Neuronal stem cell (in vitro differentiated cells): Measurements from ENCODE around the gene BAZ2B.
"Not testable (repeated sequence)": the region's sequence is repeated elsewhere in the genome, so short reads cannot be mapped to it uniquely, and the experiment has no call there.

Experiments used
- DNase-seq: peaks from one replicate; pipeline ENCODE4 v3.0.0-alpha.2; 2013; ENCODE audit warnings: low spot score
- H2AFZ ChIP-seq: one replicate; pipeline ENCODE4 v1.6.1; 2013; ENCODE audit warnings: mild to moderate bottlenecking, low read length, inconsistent platforms
- H2AK5ac ChIP-seq: 2 replicates; pipeline ENCODE4 v1.6.1; 2013; ENCODE audit warnings: low read depth, mild to moderate bottlenecking, inconsistent platforms, low read length, moderate library complexity, mixed read lengths
- H2BK120ac ChIP-seq: 2 replicates; pipeline ENCODE4 v1.6.1; 2013; ENCODE audit warnings: low read depth, mild to moderate bottlenecking, inconsistent platforms, low read length, moderate library complexity, mixed read lengths
- H2BK12ac ChIP-seq: one replicate; pipeline ENCODE4 v1.6.1; 2013; ENCODE audit warnings: low read length, inconsistent platforms
- H2BK15ac ChIP-seq: 2 replicates; pipeline ENCODE4 v1.6.1; 2013; ENCODE audit warnings: mild to moderate bottlenecking, low read length, inconsistent platforms, mixed read lengths
- H2BK5ac ChIP-seq: one replicate; pipeline ENCODE4 v1.6.1; 2013; ENCODE audit warnings: inconsistent platforms, mild to moderate bottlenecking, low read length, moderate library complexity
- H3K14ac ChIP-seq: one replicate; pipeline ENCODE4 v1.6.1; 2013; ENCODE audit warnings: low read length, inconsistent platforms
- H3K18ac ChIP-seq: 2 replicates; pipeline ENCODE4 v1.6.1; 2013; ENCODE audit warnings: low read length, inconsistent platforms
- H3K23ac ChIP-seq: 2 replicates; pipeline ENCODE4 v1.6.1; 2013; ENCODE audit warnings: low read depth, mild to moderate bottlenecking, mixed read lengths, low read length, inconsistent platforms; ENCODE audit not compliant: poor library complexity
- H3K27ac ChIP-seq: replicated peaks from 3 replicates; pipeline ENCODE4 v1.5.1; 2013; ENCODE audit warnings: low read length, inconsistent platforms
- H3K27me3 ChIP-seq, 3 experiments: 2 replicates each; pipeline ENCODE4 v1.6.1; 2013; ENCODE audit warnings: low read length in 3 of 3, mild to moderate bottlenecking in 2 of 3, inconsistent platforms in 1 of 3, low read depth in 1 of 3, mixed read lengths in 1 of 3, moderate library complexity in 1 of 3; ENCODE audit not compliant: control insufficient read depth in 3 of 3, insufficient read depth in 3 of 3
- H3K36me3 ChIP-seq, 2 donors: replicated peaks in 1 of 2; 2 replicates each; pipeline ENCODE4 v1.6.1; 2013; ENCODE audit warnings: low read length in 2 of 2; ENCODE audit not compliant: control insufficient read depth in 2 of 2, insufficient read depth in 2 of 2
- H3K4ac ChIP-seq: 2 replicates; pipeline ENCODE4 v1.6.1; 2013; ENCODE audit warnings: inconsistent platforms, mild to moderate bottlenecking, low read length, moderate library complexity
- H3K4me1 ChIP-seq, 2 donors: 1 replicate in 1 of 2; 2 replicates in 1 of 2; pipeline ENCODE4 v1.6.1; 2013; ENCODE audit warnings: low read length in 2 of 2, low read depth in 1 of 2; ENCODE audit not compliant: control insufficient read depth in 2 of 2, insufficient read depth in 1 of 2
- H3K4me2 ChIP-seq: one replicate; pipeline ENCODE4 v1.6.1; 2013; ENCODE audit warnings: mild to moderate bottlenecking, low read length, inconsistent platforms; ENCODE audit not compliant: insufficient read depth, poor library complexity, severe bottlenecking
- H3K4me3 ChIP-seq, 2 donors: 2 replicates each; pipeline ENCODE4 v1.5.1; 2013; ENCODE audit warnings: low read length in 2 of 2, mild to moderate bottlenecking in 2 of 2, inconsistent platforms in 1 of 2, moderate library complexity in 1 of 2
- H3K79me1 ChIP-seq: one replicate; pipeline ENCODE4 v1.6.1; 2013; ENCODE audit warnings: low read depth, mild to moderate bottlenecking, inconsistent platforms, low read length, moderate library complexity
- H3K9ac ChIP-seq: one replicate; pipeline ENCODE4 v1.6.1; 2013; ENCODE audit warnings: mild to moderate bottlenecking, low read depth, low read length, inconsistent platforms; ENCODE audit not compliant: poor library complexity
- H3K9me3 ChIP-seq, 2 donors: replicated peaks in 1 of 2; 2 replicates each; pipeline versions ENCODE3 to v1.6.1; 2013; ENCODE audit warnings: low read length in 2 of 2, mild to moderate bottlenecking in 2 of 2, inconsistent platforms in 1 of 2, low read depth in 1 of 2, mixed read lengths in 1 of 2, moderate library complexity in 1 of 2; ENCODE audit not compliant: control insufficient read depth in 2 of 2, insufficient read depth in 1 of 2
- H4K8ac ChIP-seq: one replicate; pipeline ENCODE4 v1.6.1; 2013; ENCODE audit warnings: low read depth, mild to moderate bottlenecking, inconsistent platforms, low read length, moderate library complexity
- H4K91ac ChIP-seq: one replicate; pipeline ENCODE4 v1.6.1; 2013; ENCODE audit warnings: low read length, low read depth, mild to moderate bottlenecking, inconsistent platforms; ENCODE audit not compliant: poor library complexity
- WGBS, 2 donors: extraction: QIAGEN DNeasy Blood & Tissue Kit; methylation state at CpG; one replicate each; pipeline ENCODE4 v1.1.7; 2013; ENCODE audit warnings: missing lambda C conversion rate in 2 of 2, mixed read lengths in 1 of 2; ENCODE audit not compliant: insufficient read length in 2 of 2, insufficient replicate concordance in 1 of 2; ENCODE audit errors: extremely low coverage in 2 of 2; 5-methylcytosine and 5-hydroxymethylcytosine counted together

The BAZ2B gene

GRCh38 chr2:159361603-159362002, 254.7 kb downstream of the BAZ2B start:
- not testable (repeated sequence) for H2BK5ac ChIP-seq, H3K9ac ChIP-seq, H3K14ac ChIP-seq, H4K8ac ChIP-seq, H2AFZ ChIP-seq, H3K4me1 ChIP-seq, H2BK12ac ChIP-seq, H3K27ac ChIP-seq, H3K18ac ChIP-seq, H3K27me3 ChIP-seq, H3K4ac ChIP-seq, H3K23ac ChIP-seq, H2BK120ac ChIP-seq, H2AK5ac ChIP-seq, H3K9me3 ChIP-seq, H3K79me1 ChIP-seq, DNase-seq, H4K91ac ChIP-seq, H3K4me3 ChIP-seq, H2BK15ac ChIP-seq, H3K4me2 ChIP-seq
- H3K36me3 ChIP-seq: peaks cover 19 to 56% of the 10 kb centered on the region in 2 donors
- WGBS, 2 donors: no CpG with 5 or more reads among the region's 3 CpGs

GRCh38 chr2:159356053-159356554, 260.2 kb downstream of the BAZ2B start:
- no peak overlapping the region for H2AFZ ChIP-seq
- H2BK120ac ChIP-seq: no peak overlapping the region
- H3K14ac ChIP-seq: no peak overlapping the region
- H3K9me3 ChIP-seq: no peaks in the 10 kb centered on the region
- H3K4me2 ChIP-seq: no peak overlapping the region
- no peak overlapping the region for H3K23ac ChIP-seq
- no CpG with 5 or more reads among the region's 8 CpGs for WGBS, 2 donors
- peaks cover 10 to 44% of the 10 kb centered on the region in 2 donors for H3K36me3 ChIP-seq
- no peak overlapping the region for H3K4me3 ChIP-seq
- no peak overlapping the region for H4K91ac ChIP-seq
- no peaks in the 10 kb centered on the region for H3K4me1 ChIP-seq
- H3K9ac ChIP-seq: no peak overlapping the region
- H3K27ac ChIP-seq: no peak overlapping the region
- H4K8ac ChIP-seq: no peak overlapping the region
- no peak for DNase-seq
- H2BK12ac ChIP-seq: no peak overlapping the region
- H2BK5ac ChIP-seq: no peak overlapping the region
- no peak overlapping the region for H2AK5ac ChIP-seq
- no peaks in the 10 kb centered on the region for H3K79me1 ChIP-seq
- no peaks in the 10 kb centered on the region for H3K27me3 ChIP-seq
- no peak overlapping the region for H2BK15ac ChIP-seq
- no peak overlapping the region for H3K4ac ChIP-seq
- H3K18ac ChIP-seq: no peak overlapping the region

- no peak overlapping the region for H2BK12ac ChIP-seq
- no peak overlapping the region for H3K9ac ChIP-seq
- no peak overlapping the region for H2AK5ac ChIP-seq
- no peaks in the 10 kb centered on the region for H3K9me3 ChIP-seq
- H3K79me1 ChIP-seq: no peaks in the 10 kb centered on the region
- no CpG with 5 or more reads among the region's 3 CpGs for WGBS, 2 donors
- H3K27me3 ChIP-seq: no peaks in the 10 kb centered on the region
- H3K23ac ChIP-seq: no peak overlapping the region
- no peak overlapping the region for H3K27ac ChIP-seq
- H3K18ac ChIP-seq: no peak overlapping the region
- H3K4me3 ChIP-seq: no peak overlapping the region
- no peak overlapping the region for H2BK15ac ChIP-seq
- H3K36me3 ChIP-seq: peaks cover 15 to 78% of the 10 kb centered on the region in 2 donors
- H2BK5ac ChIP-seq: no peak overlapping the region
- H2AFZ ChIP-seq: no peak overlapping the region
- H4K91ac ChIP-seq: no peak overlapping the region
- H3K4me1 ChIP-seq: no peaks in the 10 kb centered on the region
- no peak overlapping the region for H2BK120ac ChIP-seq
- H4K8ac ChIP-seq: no peak overlapping the region
- H3K14ac ChIP-seq: no peak overlapping the region
- H3K4me2 ChIP-seq: no peak overlapping the region
- DNase-seq: no peak
- H3K4ac ChIP-seq: no peak overlapping the region
Measured at GRCh38 chr2:159351977-159352376, 264.4 kb downstream of the BAZ2B start.

GRCh38 chr2:159349674-159350299, 266.6 kb downstream of the BAZ2B start:
- no peak overlapping the region for H3K4ac ChIP-seq
- H3K4me1 ChIP-seq: no peaks in the 10 kb centered on the region
- no peak overlapping the region for H3K4me2 ChIP-seq
- H2BK120ac ChIP-seq: no peak overlapping the region
- H3K4me3 ChIP-seq: no peak overlapping the region
- H3K27me3 ChIP-seq: no peaks in the 10 kb centered on the region
- H3K27ac ChIP-seq: no peak overlapping the region
- H4K8ac ChIP-seq: no peak overlapping the region
- no peak overlapping the region for H3K9ac ChIP-seq
- peaks cover 7 to 79% of the 10 kb centered on the region in 2 donors for H3K36me3 ChIP-seq
- H2AK5ac ChIP-seq: no peak overlapping the region
- H3K9me3 ChIP-seq: no peaks in the 10 kb centered on the region
- H3K18ac ChIP-seq: no peak overlapping the region
- no peak overlapping the region for H2AFZ ChIP-seq
- H4K91ac ChIP-seq: no peak overlapping the region
- no peak for DNase-seq
- no peak overlapping the region for H2BK12ac ChIP-seq
- WGBS, 2 donors: no CpG with 5 or more reads among the region's 6 CpGs
- H2BK5ac ChIP-seq: no peak overlapping the region
- no peak overlapping the region for H3K23ac ChIP-seq
- H2BK15ac ChIP-seq: no peak overlapping the region
- H3K79me1 ChIP-seq: no peaks in the 10 kb centered on the region
- H3K14ac ChIP-seq: no peak overlapping the region
